ENCODE data around the gene OTUB1.
A peak's percentile ranks its signal among the peaks of the same experiment; 100 is the strongest.

OTUB1 gene

GRCh38 chr11:63986156-63986931 is at the start of gene OTUB1:
OTUB1 (plus strand) TSS chr11:63986438; CDS start chr11:63986457, 19 bp downstream.
- peak within 1 kb of the TSS; percentile 91 for H3K4me3 ChIP-seq (ENCODE audit: low read depth, low read length)
- TF ChIP-seq, protein P1, sequence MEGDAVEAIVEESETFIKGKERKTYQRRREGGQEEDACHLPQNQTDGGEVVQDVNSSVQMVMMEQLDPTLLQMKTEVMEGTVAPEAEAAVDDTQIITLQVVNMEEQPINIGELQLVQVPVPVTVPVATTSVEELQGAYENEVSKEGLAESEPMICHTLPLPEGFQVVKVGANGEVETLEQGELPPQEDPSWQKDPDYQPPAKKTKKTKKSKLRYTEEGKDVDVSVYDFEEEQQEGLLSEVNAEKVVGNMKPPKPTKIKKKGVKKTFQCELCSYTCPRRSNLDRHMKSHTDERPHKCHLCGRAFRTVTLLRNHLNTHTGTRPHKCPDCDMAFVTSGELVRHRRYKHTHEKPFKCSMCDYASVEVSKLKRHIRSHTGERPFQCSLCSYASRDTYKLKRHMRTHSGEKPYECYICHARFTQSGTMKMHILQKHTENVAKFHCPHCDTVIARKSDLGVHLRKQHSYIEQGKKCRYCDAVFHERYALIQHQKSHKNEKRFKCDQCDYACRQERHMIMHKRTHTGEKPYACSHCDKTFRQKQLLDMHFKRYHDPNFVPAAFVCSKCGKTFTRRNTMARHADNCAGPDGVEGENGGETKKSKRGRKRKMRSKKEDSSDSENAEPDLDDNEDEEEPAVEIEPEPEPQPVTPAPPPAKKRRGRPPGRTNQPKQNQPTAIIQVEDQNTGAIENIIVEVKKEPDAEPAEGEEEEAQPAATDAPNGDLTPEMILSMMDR (IDR thresholded peaks at IDR 0.05; ENCODE audit: low read depth, low read length, missing control alignments) = no peak
- DNase-seq (ENCODE audit: low read depth) = peak; percentile 75

DNA sequence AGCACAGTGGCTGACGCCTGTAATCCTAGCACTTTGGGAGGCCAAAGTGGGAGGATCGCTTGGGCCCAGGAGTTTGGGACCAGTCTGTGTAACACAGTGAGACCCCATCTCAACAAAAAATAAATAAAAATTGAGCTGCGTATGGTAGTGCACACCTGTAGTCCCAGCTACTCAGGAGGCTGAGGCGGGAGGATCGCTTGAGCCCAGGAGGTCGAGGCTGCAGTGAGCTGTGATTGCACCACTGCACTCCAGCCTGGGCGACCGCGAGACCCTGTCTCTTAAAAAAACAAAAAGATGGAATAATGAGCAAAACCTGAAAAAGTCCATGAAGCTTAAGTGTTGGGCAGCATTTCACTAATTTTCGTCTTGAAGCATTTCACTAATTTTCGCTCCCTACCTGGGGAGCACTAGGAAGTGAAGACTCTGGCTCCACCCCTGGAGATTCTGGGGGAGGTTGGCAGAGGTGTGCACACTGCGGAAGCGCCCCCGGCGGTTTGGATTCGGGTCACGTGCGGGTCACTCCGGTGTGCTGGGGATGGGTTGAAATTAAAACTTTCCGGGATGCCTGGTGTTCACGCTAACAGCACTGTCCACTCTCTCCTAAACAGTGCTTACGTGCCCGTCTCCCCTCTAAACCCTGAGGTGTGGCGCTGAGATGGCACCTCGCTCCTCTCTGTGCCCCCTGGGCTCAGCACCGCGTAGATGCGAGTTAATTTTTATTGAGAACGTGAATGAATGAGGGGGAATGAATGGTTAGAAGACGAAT is 48.3 kb upstream of the OTUB1 start:
- TF ChIP-seq, protein P1 (IDR thresholded peaks at IDR 0.05; ENCODE audit: low read depth, low read length, missing control alignments) = peak; percentile 3
- DNase-seq (ENCODE audit: low read depth) = no peak
- H3K4me3 ChIP-seq (ENCODE audit: low read depth, low read length) = peak overlapping the region; percentile 67

- TF ChIP-seq, protein P1 (IDR thresholded peaks at IDR 0.05; ENCODE audit: low read depth, low read length, missing control alignments) = no peak
- peak within 1 kb of the TSS; percentile 68 for H3K4me3 ChIP-seq (ENCODE audit: low read depth, low read length)
- peak; percentile 90 for DNase-seq (ENCODE audit: low read depth)
Observed at GRCh38 chr11:63938479-63939396, 47.5 kb upstream of the OTUB1 start, which contains the start of gene NAA40. NAA40 (plus strand) TSS chr11:63939002; CDS start chr11:63939097, 95 bp downstream.

- DNase-seq (ENCODE audit: low read depth) = no peak
- TF ChIP-seq, protein P1 (IDR thresholded peaks at IDR 0.05; ENCODE audit: low read depth, low read length, missing control alignments) = no peak
- H3K4me3 ChIP-seq (ENCODE audit: low read depth, low read length) = peak overlapping the region; percentile 68
Observed at GRCh38 chr11:63939397-63939891, 46.8 kb upstream of the OTUB1 start.

- TF ChIP-seq, protein P1 (IDR thresholded peaks at IDR 0.05; ENCODE audit: low read depth, low read length, missing control alignments) = no peak
- H3K4me3 ChIP-seq (ENCODE audit: low read depth, low read length) = no peak overlapping the region
- DNase-seq (ENCODE audit: low read depth) = no peak
Observed at GRCh38 chr11:63940786-63941185, 45.5 kb upstream of the OTUB1 start.

DNA sequence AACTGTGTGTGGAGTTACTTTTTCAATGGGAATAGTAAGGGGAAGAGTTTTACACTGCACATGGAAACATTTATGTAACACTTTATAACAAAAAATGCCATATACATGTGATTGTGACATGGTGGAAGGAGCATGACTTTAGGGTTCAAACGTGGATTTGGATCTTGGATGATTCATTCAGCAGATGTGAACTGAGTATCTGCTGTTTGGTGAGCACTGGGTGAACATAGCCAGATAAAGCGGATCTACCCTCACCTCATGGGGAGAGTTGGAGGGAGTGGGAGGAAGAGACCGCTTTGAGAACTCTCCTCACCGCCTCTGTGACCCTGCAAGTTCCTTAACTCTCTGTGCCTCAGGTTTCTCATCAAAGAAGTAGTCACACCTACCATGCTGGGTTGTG is 44.3 kb upstream of the OTUB1 start:
- no peak overlapping the region for H3K4me3 ChIP-seq (ENCODE audit: low read depth, low read length)
- TF ChIP-seq, protein P1 (IDR thresholded peaks at IDR 0.05; ENCODE audit: low read depth, low read length, missing control alignments) = no peak
- DNase-seq (ENCODE audit: low read depth) = no peak
